ENCODE results near the gene GALNT13. TPM values are rescaled to one million over a fixed set of nuclear protein-coding genes. Genes with fewer than 3 reads are reported as not detected.

GALNT13 gene
- total RNA-seq, 2 experiments from 2014 or later, result not detected

DNA sequence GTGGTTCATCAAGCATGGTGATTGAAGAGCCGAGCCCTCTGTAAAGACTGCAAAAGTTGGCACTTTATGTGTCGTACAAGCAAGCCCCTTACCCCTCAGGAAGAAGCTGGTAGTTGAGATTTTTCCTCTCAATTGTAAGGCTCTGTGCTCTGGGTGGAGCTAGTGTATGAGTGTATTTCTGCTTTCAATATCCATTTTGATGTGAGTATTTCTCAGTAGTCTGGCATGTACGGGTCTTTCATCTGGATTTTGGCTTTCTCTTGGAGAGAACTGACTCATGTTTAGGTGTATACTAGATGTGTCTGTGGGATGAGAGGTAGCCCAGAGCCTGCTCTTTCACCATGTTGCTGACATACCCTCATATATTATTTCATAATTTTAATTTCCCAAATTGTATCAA lies 420.2 kb downstream of the GALNT13 start:
- intact Hi-C loops (cut with DNase I, micrococcal nuclease), result no loop called here
- peaks cover 5% of the 10 kb centered on the region for H3K9me3 Mint-ChIP-seq
- no peaks in the 10 kb centered on the region for H3K27me3 Mint-ChIP-seq
- H3K4me1 ChIP-seq (ENCODE audit: insufficient read depth, low read length), result no peaks in the 10 kb centered on the region
- H3K4me1 Mint-ChIP-seq (ENCODE audit: low read depth), result no peaks in the 10 kb centered on the region
- H3K36me3 ChIP-seq (ENCODE audit: insufficient read depth, low read length), result no peaks in the 10 kb centered on the region
- ChIA-PET CTCF (no interaction called here), POLR2A (no interaction called here)
- H3K27ac ChIP-seq (ENCODE audit: low read depth in 1 of 2, low read length in 2 of 2), result no peak overlapping the region
- DNase-seq (no peak), ATAC-seq (ENCODE audit: poor library complexity) (no peak)
- no peak overlapping the region for H3K4me3 ChIP-seq (ENCODE audit: low read length)
- H3K27me3 ChIP-seq (ENCODE audit: control insufficient read depth in 1 of 2, insufficient read depth in 2 of 2, low read length in 2 of 2), result no peaks in the 10 kb centered on the region
- TF ChIP-seq, protein P1, sequence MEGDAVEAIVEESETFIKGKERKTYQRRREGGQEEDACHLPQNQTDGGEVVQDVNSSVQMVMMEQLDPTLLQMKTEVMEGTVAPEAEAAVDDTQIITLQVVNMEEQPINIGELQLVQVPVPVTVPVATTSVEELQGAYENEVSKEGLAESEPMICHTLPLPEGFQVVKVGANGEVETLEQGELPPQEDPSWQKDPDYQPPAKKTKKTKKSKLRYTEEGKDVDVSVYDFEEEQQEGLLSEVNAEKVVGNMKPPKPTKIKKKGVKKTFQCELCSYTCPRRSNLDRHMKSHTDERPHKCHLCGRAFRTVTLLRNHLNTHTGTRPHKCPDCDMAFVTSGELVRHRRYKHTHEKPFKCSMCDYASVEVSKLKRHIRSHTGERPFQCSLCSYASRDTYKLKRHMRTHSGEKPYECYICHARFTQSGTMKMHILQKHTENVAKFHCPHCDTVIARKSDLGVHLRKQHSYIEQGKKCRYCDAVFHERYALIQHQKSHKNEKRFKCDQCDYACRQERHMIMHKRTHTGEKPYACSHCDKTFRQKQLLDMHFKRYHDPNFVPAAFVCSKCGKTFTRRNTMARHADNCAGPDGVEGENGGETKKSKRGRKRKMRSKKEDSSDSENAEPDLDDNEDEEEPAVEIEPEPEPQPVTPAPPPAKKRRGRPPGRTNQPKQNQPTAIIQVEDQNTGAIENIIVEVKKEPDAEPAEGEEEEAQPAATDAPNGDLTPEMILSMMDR (IDR thresholded peaks at IDR 0.05), result no peak
- H3K36me3 Mint-ChIP-seq (ENCODE audit: low read depth), result no peaks in the 10 kb centered on the region
- H3K9me3 ChIP-seq (ENCODE audit: control insufficient read depth in 1 of 2, insufficient read depth in 1 of 2, low read length in 2 of 2), result peaks cover 7 to 17% of the 10 kb centered on the region in 2 experiments
- no peak overlapping the region for H3K4me3 Mint-ChIP-seq
- H3K27ac Mint-ChIP-seq, result no peak overlapping the region

DNA sequence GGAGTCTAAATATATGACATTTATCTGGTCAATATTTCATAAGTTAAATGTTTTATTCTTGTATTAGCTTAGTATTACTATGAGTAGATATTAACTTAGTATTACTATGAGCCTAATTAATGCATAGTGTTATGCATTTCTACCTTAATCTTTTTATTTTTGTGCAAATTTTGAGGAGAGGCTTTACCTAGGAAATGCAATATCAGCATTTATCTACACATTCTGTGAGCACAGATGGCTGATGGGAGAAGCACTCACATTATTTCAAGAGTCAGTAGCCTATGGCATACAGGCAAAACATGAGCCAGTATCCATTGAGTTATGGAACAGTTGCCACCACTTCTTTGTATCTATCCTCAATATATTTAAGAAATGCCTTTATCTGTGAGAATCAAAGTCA lies 422.1 kb downstream of the GALNT13 start:
- Histone ChIP-seq H3K27me3 (ENCODE audit: control insufficient read depth in 1 of 2, insufficient read depth in 2 of 2, low read length in 2 of 2) (no peaks in the 10 kb centered on the region), H3K27ac (ENCODE audit: low read depth in 1 of 2, low read length in 2 of 2) (no peak overlapping the region), H3K4me3 (ENCODE audit: low read length) (no peak overlapping the region), H3K4me1 (ENCODE audit: insufficient read depth, low read length) (no peaks in the 10 kb centered on the region), H3K36me3 (ENCODE audit: insufficient read depth, low read length) (no peaks in the 10 kb centered on the region), H3K9me3 (ENCODE audit: control insufficient read depth in 1 of 2, insufficient read depth in 1 of 2, low read length in 2 of 2) (peaks cover 6 to 12% of the 10 kb centered on the region in 2 experiments)
- intact Hi-C loops (cut with DNase I, micrococcal nuclease), result no loop called here
- DNase-seq (no peak), ATAC-seq (ENCODE audit: poor library complexity) (no peak)
- POLR2A ChIA-PET, result no interaction called here
- Mint-ChIP-seq H3K36me3 (ENCODE audit: low read depth) (no peaks in the 10 kb centered on the region), H3K4me1 (ENCODE audit: low read depth) (no peaks in the 10 kb centered on the region), H3K27me3 (no peaks in the 10 kb centered on the region), H3K4me3 (no peak overlapping the region), H3K27ac (no peak overlapping the region), H3K9me3 (peaks cover 3% of the 10 kb centered on the region)
- TF ChIP-seq, protein P1 (IDR thresholded peaks at IDR 0.05), result no peak
- CTCF ChIA-PET, result no interaction called here

DNA sequence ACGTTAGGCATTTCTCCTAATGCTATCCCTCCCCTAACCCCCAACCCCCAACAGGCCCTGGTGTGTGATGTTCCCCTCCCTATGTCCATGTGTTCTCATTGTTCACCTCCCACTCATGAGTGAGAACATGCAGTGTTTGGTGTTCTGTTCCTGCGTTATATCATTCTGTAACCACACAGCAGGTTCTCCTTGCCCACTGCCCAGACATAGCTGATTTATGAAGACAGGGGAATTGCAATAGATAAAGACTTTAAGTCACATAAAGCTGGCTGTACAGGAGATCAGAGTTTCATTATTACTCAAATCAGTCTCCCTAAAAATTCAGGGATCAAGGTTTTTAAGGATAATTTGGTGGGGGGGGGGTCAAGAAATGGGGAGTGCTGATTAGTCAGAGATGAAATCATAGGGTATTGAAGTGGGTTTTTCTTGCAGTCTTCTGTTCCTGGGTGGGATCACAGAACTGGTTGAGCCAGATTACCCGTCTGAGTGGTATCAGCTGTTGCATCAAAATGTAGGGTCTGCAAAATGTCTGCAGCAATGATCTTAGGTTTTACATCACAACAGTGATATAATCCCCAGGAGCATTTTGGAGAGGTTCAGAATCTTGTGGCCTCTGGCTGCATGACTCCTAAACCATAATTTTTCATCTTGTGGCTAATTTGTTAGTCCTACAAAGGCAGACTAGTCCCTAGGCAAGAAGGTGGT lies 434.7 kb downstream of the GALNT13 start:
- TF ChIP-seq, protein P1 (IDR thresholded peaks at IDR 0.05), result no peak

More for the DNA sequence above, 434.7 kb downstream of the GALNT13 start:
- no peak overlapping the region for H3K4me3 Mint-ChIP-seq
- CTCF ChIA-PET, result no interaction called here
- intact Hi-C loops (cut with DNase I, micrococcal nuclease), result no loop called here
- H3K27me3 Mint-ChIP-seq, result no peaks in the 10 kb centered on the region
- H3K36me3 Mint-ChIP-seq (ENCODE audit: low read depth), result no peaks in the 10 kb centered on the region
- no peaks in the 10 kb centered on the region for H3K4me1 ChIP-seq (ENCODE audit: insufficient read depth, low read length)
- POLR2A ChIA-PET, result no interaction called here
- no peaks in the 10 kb centered on the region for H3K4me1 Mint-ChIP-seq (ENCODE audit: low read depth)
- H3K36me3 ChIP-seq (ENCODE audit: insufficient read depth, low read length), result no peaks in the 10 kb centered on the region
- no peaks in the 10 kb centered on the region for H3K27me3 ChIP-seq (ENCODE audit: control insufficient read depth in 1 of 2, insufficient read depth in 2 of 2, low read length in 2 of 2)
- H3K9me3 Mint-ChIP-seq, result peaks cover 2% of the 10 kb centered on the region
- ATAC-seq (ENCODE audit: poor library complexity) (no peak), DNase-seq (no peak)
- H3K27ac ChIP-seq (ENCODE audit: low read depth in 1 of 2, low read length in 2 of 2), result no peak overlapping the region
- no peak overlapping the region for H3K27ac Mint-ChIP-seq
- peaks cover 0 to 3% of the 10 kb centered on the region in 2 experiments for H3K9me3 ChIP-seq (ENCODE audit: control insufficient read depth in 1 of 2, insufficient read depth in 1 of 2, low read length in 2 of 2)
- H3K4me3 ChIP-seq (ENCODE audit: low read length), result no peak overlapping the region
